ENCODE measurements around the gene PLA2G12A.

- TF ChIP-seq CTCF (IDR thresholded peaks at IDR 0.05; ENCODE audit: insufficient read depth, low read length, poor library complexity, severe bottlenecking) = no peak
- no peak for TF ChIP-seq EZH2phosphoT487 (conservative IDR thresholded peaks at IDR 0.05; ENCODE audit: low read length)
These were observed 54.0 kb downstream of the PLA2G12A start for GRCh38 chr4:109675843-109676242.

All from SU-DHL-6 (cell line).